HCT116 (cell line): ENCODE measurements around the gene UBE2D2. TPM values are rescaled to one million over a fixed set of nuclear protein-coding genes. Genes with fewer than 3 reads are reported as not detected.

ENCODE experiments used
- ATAC-seq: fragments of 200-7000 bp; cut with Tn5 transposase; 2 replicates; pipeline ENCODE4 v1.9.1; 2020; ENCODE audit warnings: mild to moderate bottlenecking, moderate library complexity
- BruUV-seq: library from RNA; stranded (reverse); fragments of 400-500 nt; replicated peaks from 2 replicates; lab custom pipeline; 2021; lab: Mats Ljungman, UMichigan
- CTCF ChIA-PET: fragments of 300-600 bp; sonication (Branson Sonifier 250); formaldehyde crosslinking; loops from one replicate; lab custom pipeline; 2021; ENCODE audit warnings: antibody characterized with exemption; lab: Charles Lee
- POLR2A ChIA-PET: fragments of 300-600, 350-600 bp; sonication (Branson Sonifier 250); formaldehyde crosslinking; loops from one replicate; lab custom pipeline; 2021; ENCODE audit warnings: antibody characterized with exemption; lab: Charles Lee
- RAD21 ChIA-PET, 2 experiments: fragments of 300-600 bp; sonication (Branson Sonifier 250); formaldehyde crosslinking; loops; one replicate each; lab custom pipeline; 2023; ENCODE audit warnings: low total read pairs in 2 of 2; ENCODE audit not compliant: uncharacterized antibody in 2 of 2, unreplicated experiment in 2 of 2, low non-redundant PET in 1 of 2; lab: Charles Lee
- DNase-seq: peaks from one replicate; pipeline ENCODE4 v3.0.0-alpha.2; 2010; ENCODE audit warnings: low read depth, low spot score
- H2AFZ ChIP-seq: fragments of 200-600 bp; shearing (Covaris generic), sonication (generic); 2 replicates; pipeline ENCODE4 v1.6.1; 2017; ENCODE audit warnings: low read depth, mixed run types, mixed read lengths, antibody characterized with exemption, low read length; ENCODE audit not compliant: poor library complexity, severe bottlenecking
- H3K27ac ChIP-seq: 2 replicates; pipeline ENCODE4 v1.5.1; 2012; ENCODE audit warnings: low read depth, low read length
- H3K27me3 ChIP-seq: fragments of 200-600 bp; sonication (generic); 2 replicates; pipeline ENCODE4 v1.6.1; 2016; ENCODE audit warnings: mixed run types, low read length, mixed read lengths; ENCODE audit not compliant: insufficient read depth
- H3K36me3 ChIP-seq, 2 experiments: fragments of 200-500 bp in 1 of 2; fragments of 200-600 bp in 1 of 2; sonication (Bioruptor generic) in 1 of 2; sonication (generic) in 1 of 2; 2 replicates each; pipeline versions ENCODE4 v1.5.1 to v1.6.1; 2014 to 2016; ENCODE audit warnings: low read length in 2 of 2, inconsistent platforms in 1 of 2, mixed read lengths in 1 of 2, mixed run types in 1 of 2; ENCODE audit not compliant: insufficient read depth in 2 of 2, control insufficient read depth in 1 of 2
- H3K4me1 ChIP-seq, 2 experiments: fragments of 200-600 bp in 1 of 2; sonication (generic) in 1 of 2; 2 replicates each; pipeline versions ENCODE4 v1.5.1 to v1.6.1; 2012 to 2017; ENCODE audit warnings: low read length in 2 of 2, inconsistent platforms in 1 of 2, mild to moderate bottlenecking in 1 of 2, mixed read lengths in 1 of 2, mixed run types in 1 of 2, moderate library complexity in 1 of 2; ENCODE audit not compliant: insufficient read depth in 2 of 2, control insufficient read depth in 1 of 2
- H3K4me2 ChIP-seq: fragments of 200-600 bp; sonication (generic); 2 replicates; pipeline ENCODE4 v1.6.1; 2017; ENCODE audit warnings: mixed run types, low read length, mixed read lengths
- H3K4me3 ChIP-seq, 2 experiments: fragments of 200-600 bp in 1 of 2; sonication (generic) in 1 of 2; replicated peaks in 1 of 2; 2 replicates each; pipeline ENCODE4 v1.5.1; 2011 to 2016; ENCODE audit warnings: low read length in 2 of 2, control low read depth in 1 of 2, low read depth in 1 of 2, mild to moderate bottlenecking in 1 of 2, mixed read lengths in 1 of 2, mixed run types in 1 of 2
- H3K79me2 ChIP-seq: fragments of 200-600 bp; sonication (generic); 2 replicates; pipeline ENCODE4 v1.6.1; 2017; ENCODE audit warnings: mild to moderate bottlenecking, mixed run types, low read length, moderate library complexity, mixed read lengths; ENCODE audit not compliant: insufficient read depth
- H3K9ac ChIP-seq: fragments of 200-600 bp; sonication (generic); 2 replicates; pipeline ENCODE4 v1.6.1; 2016; ENCODE audit warnings: low read length, mixed read lengths
- H3K9me2 ChIP-seq: fragments of 200-600 bp; sonication (generic), shearing (Covaris generic); 2 replicates; pipeline ENCODE4 v1.6.1; 2017; ENCODE audit warnings: mixed run types, mild to moderate bottlenecking, moderate library complexity; ENCODE audit not compliant: insufficient read depth
- H3K9me3 ChIP-seq, 2 experiments: fragments of 200-500 bp in 1 of 2; fragments of 200-600 bp in 1 of 2; sonication (Bioruptor generic) in 1 of 2; sonication (generic) in 1 of 2; 2 replicates each; pipeline ENCODE4 v1.6.1; 2014 to 2017; ENCODE audit warnings: low read length in 2 of 2, mixed read lengths in 2 of 2, inconsistent platforms in 1 of 2, low read depth in 1 of 2, mild to moderate bottlenecking in 1 of 2, mixed run types in 1 of 2, moderate library complexity in 1 of 2; ENCODE audit not compliant: control insufficient read depth in 1 of 2, insufficient read depth in 1 of 2
- H4K20me1 ChIP-seq: fragments of 200-600 bp; sonication (generic), shearing (Covaris generic); 2 replicates; pipeline ENCODE4 v1.6.1; 2017; ENCODE audit warnings: mixed run types, mild to moderate bottlenecking, moderate library complexity; ENCODE audit not compliant: insufficient read depth
- ATF3 ChIP-seq: IDR thresholded peaks from 2 replicates; pipeline ENCODE4 v1.6.1; 2012
- SRF ChIP-seq: IDR thresholded peaks from 2 replicates; pipeline ENCODE4 v1.6.1; 2012; ENCODE audit warnings: low read depth
- YY1 ChIP-seq: IDR thresholded peaks from 2 replicates; pipeline ENCODE4 v1.6.1; 2011; ENCODE audit warnings: low read length, low read depth, moderate library complexity, mild to moderate bottlenecking; ENCODE audit not compliant: insufficient replicate concordance; ENCODE audit errors: extremely low read depth
- intact Hi-C: fragments of 100-400 bp; cut with micrococcal nuclease; formaldehyde crosslinking; loops from 2 replicates; pipeline ENCODE4 v1.10.0; 2022
- total RNA-seq: library from RNA; stranded (reverse); gene quantifications from one replicate; pipeline ENCODE4 v1.2.1, GENCODE V29; 2021; ENCODE audit not compliant: unreplicated experiment
- TF ChIP-seq, protein P1 (sequence below): IDR thresholded peaks from 2 replicates; pipeline ENCODE4 v1.6.1; 2011; ENCODE audit warnings: mild to moderate bottlenecking, low read length, moderate library complexity; ENCODE audit not compliant: insufficient replicate concordance; ENCODE audit errors: extremely low read depth

UBE2D2 gene
- total RNA-seq, 1 experiment from 2014 or later: 140 TPM

- Histone ChIP-seq H3K27ac (peak overlapping the region; percentile 37), H3K79me2 (no peaks in the 10 kb centered on the region), H3K9me2 (no peaks in the 10 kb centered on the region), H3K4me2 (peak overlapping the region; percentile 82), H3K9ac (peak overlapping the region; percentile 59), H3K4me3 (peak overlapping the region; percentile 40 to 52; a peak in 2 of 4 replicates), H4K20me1 (no peaks in the 10 kb centered on the region), H3K27me3 (no peaks in the 10 kb centered on the region), H2AFZ (no peak overlapping the region), H3K4me1 (peaks cover 53 to 65% of the 10 kb centered on the region in 2 experiments), H3K9me3 (no peaks in the 10 kb centered on the region), H3K36me3 (no peaks in the 10 kb centered on the region)
- ChIA-PET RAD21 (interaction anchor here (0.6 to 3.5 kb wide), 5 partner anchors 12 to 129 kb away, joined by 3 to 31 read pairs (median 3); partner anchors contain the start of gene CXXC5 (in 1 of the 2)), POLR2A (interaction anchor here (1.2 to 4.1 kb wide), 3 partner anchors 13 to 25 kb away, joined by 4 to 62 read pairs (median 8); partner anchors contain the start of gene CXXC5), CTCF (interaction anchor here (0.7 to 6.5 kb wide), 14 partner anchors 9 to 139 kb away, joined by 3 to 81 read pairs (median 4); partner anchors contain the start of gene CXXC5)
- intact Hi-C loops: loop anchor here (10.0 kb wide), 1 partner anchor 209 kb away; no protein-coding TSS in a partner anchor
- DNase-seq (no peak), ATAC-seq (no peak)
- BruUV-seq: no TSS peak
- TF ChIP-seq, protein P1, sequence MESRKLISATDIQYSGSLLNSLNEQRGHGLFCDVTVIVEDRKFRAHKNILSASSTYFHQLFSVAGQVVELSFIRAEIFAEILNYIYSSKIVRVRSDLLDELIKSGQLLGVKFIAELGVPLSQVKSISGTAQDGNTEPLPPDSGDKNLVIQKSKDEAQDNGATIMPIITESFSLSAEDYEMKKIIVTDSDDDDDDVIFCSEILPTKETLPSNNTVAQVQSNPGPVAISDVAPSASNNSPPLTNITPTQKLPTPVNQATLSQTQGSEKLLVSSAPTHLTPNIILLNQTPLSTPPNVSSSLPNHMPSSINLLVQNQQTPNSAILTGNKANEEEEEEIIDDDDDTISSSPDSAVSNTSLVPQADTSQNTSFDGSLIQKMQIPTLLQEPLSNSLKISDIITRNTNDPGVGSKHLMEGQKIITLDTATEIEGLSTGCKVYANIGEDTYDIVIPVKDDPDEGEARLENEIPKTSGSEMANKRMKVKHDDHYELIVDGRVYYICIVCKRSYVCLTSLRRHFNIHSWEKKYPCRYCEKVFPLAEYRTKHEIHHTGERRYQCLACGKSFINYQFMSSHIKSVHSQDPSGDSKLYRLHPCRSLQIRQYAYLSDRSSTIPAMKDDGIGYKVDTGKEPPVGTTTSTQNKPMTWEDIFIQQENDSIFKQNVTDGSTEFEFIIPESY: no peak
- TF ChIP-seq SRF (no peak), ATF3 (no peak), YY1 (no peak)
Measured at GRCh38 chr5:139636207-139636792, 75.2 kb downstream of the UBE2D2 start.
